SH-SY5Y (cell line): Measurements from ENCODE around the gene RIMS3.

Experiments
- GATA2 ChIP-seq: IDR thresholded peaks from 2 replicates; pipeline ENCODE4 v1.6.1; 2011; ENCODE audit warnings: mild to moderate bottlenecking, low read depth, low read length
- GATA3 ChIP-seq: IDR thresholded peaks from 2 replicates; pipeline ENCODE4 v1.6.1; 2011; ENCODE audit warnings: low read depth, mild to moderate bottlenecking, low read length, moderate library complexity

Gene RIMS3

DNA sequence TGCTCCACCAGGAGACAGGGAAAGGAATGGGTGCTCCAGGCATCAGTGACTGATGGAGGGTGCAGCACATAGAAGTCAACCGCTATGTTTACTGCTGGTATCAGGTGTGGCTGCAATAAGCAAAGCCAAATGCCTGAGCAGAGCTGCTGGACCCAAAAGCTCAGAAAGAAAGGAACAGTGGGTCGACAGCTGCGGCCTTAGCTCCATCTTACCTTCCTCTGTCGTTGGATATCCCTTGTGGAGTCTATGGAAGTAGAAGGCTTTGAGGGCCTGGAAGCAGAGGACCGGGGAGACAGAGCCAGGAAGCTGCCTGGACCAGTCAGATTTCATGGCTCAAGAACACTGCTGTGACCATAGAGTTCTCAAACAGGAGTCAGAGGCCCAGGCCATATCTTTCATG lies 45.3 kb downstream of the RIMS3 start:
- TF ChIP-seq GATA3: no peak
- TF ChIP-seq GATA2: no peak

DNA sequence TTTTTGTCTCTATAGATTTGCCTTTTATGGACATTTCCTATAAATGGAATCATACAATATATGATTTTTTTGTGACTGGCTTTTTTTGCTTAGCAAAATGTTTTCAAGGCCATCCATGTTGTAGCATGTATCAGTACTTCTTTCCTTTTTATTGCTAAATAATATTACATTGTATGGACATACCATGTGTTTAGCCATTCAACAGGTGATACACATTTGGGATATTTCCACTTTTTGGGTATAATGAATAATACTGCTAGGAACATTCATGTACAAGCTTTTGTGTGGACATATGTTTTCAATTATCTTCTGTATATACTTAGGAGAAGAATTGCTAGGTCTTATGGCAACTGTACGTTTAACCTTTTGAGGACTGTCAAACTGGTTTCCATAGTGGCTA lies 47.4 kb downstream of the RIMS3 start:
- TF ChIP-seq GATA2: no peak
- TF ChIP-seq GATA3: no peak

DNA sequence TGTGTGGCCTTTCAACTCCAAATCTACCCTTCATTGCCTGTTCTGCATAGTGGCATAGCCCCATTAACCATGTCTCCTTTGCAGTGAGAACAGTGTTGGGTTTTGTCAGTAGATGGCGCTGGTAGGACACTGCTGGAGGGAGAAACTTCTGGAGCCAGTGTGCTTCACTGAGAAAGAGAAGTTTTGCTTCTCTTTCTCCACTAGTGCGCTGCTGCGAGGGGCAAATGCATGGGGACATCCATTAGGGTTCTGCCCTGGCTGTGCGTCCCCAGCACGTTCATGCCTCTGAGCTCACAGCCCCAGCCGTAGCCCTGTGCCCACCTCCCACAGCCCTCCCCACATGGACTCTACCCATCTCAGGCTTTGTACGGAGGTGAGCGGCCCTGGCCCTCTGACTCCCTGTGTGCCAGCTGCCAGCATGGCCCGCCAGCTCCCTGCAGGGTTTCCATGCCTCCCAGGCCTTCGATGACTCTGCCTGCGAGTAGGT lies 53.1 kb downstream of the RIMS3 start:
- TF ChIP-seq GATA2 (no peak), GATA3 (no peak)

GRCh38 chr1:40610156-40610555 lies 55.3 kb downstream of the RIMS3 start:
- TF ChIP-seq GATA3 (no peak), GATA2 (no peak)

GRCh38 chr1:40607921-40608320 lies 57.6 kb downstream of the RIMS3 start:
- TF ChIP-seq GATA2: no peak
- TF ChIP-seq GATA3: no peak

- TF ChIP-seq GATA3 (no peak), GATA2 (no peak)
Measured at GRCh38 chr1:40606978-40607377, 58.5 kb downstream of the RIMS3 start.

GRCh38 chr1:40606194-40606593 lies 59.3 kb downstream of the RIMS3 start:
- TF ChIP-seq GATA3 (no peak), GATA2 (no peak)

- no peak for TF ChIP-seq GATA3
- TF ChIP-seq GATA2: no peak
Measured at GRCh38 chr1:40599926-40600325, 65.6 kb downstream of the RIMS3 start.

DNA sequence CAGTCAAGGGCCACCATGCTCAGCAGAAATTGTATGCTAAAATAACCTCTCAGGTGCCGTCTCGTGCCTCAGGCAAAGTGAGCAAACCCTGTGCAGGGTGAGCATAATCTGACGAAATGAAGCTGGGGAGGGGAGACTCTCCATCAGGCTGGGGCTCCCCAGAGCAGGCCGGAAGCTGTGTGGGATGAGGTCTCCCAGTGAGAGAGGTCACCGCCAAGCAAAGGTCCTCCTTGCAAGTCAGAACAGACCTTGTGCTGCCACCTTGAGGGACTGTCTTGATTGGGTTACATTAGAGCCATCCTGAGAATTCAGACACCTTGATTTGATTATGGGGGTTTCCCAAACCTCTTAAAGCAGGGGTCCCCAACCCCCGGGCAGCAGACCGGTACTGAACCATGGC lies 69.9 kb downstream of the RIMS3 start:
- no peak for TF ChIP-seq GATA2
- no peak for TF ChIP-seq GATA3

- no peak for TF ChIP-seq GATA3
- TF ChIP-seq GATA2: no peak
Measured at GRCh38 chr1:40594187-40594531, 71.3 kb downstream of the RIMS3 start.

GRCh38 chr1:40593449-40594186 lies 71.9 kb downstream of the RIMS3 start:
- no peak for TF ChIP-seq GATA2
- no peak for TF ChIP-seq GATA3

DNA sequence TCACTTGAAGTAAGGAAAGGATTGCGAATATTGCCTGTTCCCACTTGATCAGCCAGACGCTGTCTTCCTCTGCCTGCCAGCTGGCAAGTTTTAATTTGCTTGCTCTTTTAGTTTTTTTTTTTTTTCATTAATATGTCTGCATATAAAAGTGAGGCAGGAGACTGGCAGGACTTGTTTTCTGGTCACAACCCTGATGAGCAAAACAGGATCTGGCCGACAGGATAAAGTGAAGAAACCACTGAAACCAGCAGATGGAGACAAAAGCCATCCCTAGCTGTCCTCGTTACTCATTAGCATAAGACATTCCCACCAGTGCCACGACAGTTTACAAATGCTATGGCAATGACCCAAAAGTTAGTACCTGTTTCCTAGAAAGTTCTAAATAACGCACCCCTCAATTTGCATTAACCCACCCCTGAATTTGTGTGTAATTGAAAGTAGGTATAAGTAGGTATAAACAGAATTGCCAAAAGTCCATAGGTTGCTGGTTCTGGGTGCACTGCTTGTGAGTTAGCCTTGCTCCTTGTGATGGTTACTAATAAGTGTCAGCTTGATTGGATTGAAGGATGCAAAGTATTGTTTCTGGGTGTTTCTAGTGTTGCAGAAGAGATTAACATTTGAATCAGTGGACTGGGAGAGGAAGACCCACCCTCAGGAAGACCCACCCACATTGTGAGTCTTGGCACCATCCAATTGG lies 73.2 kb downstream of the RIMS3 start:
- TF ChIP-seq GATA2: no peak
- no peak for TF ChIP-seq GATA3

DNA sequence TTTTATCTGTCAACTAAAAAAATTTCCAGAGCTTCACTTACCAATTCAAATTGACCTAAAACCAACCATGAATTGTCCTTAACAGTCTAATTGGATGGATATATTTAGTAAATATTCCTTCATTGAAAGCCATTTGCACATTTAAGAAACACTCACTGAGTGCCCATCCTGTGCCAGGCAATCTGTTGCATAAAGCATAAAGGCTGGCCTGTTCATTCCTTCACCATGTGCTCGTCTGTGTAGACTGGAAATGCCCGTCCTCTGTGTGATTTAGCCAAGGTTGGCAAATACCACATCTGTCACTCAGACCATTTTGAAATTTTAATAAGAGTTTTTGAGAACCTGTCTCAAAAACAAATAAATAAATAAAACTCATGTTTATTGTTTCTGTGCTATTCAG lies 76.9 kb downstream of the RIMS3 start:
- TF ChIP-seq GATA2 (no peak), GATA3 (no peak)

DNA sequence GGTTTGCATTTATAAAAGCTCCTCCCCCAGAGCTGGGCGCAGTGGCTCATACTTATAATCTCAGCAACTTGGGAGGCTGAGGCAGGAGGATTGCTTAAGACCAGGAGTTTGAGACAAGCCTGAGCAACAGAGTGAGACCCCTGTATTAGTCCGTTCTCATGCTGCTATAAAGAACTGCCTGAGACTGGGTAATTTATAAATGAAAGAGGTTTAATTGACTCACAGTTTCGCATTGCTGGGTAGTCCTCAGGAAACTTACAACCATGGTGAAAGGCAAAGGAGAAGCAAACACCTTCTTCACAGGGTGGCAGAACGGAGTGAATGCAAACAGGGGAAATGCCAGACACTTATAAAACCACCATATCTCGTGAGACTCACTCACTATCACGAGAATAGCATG lies 81.5 kb downstream of the RIMS3 start:
- no peak for TF ChIP-seq GATA3
- no peak for TF ChIP-seq GATA2

GRCh38 chr1:40582116-40582515 lies 83.4 kb downstream of the RIMS3 start:
- TF ChIP-seq GATA3 (no peak), GATA2 (no peak)
